Loucy (cell line): ENCODE data around the gene NGLY1.

ENCODE experiments used
- EZH2phosphoT487 ChIP-seq: fragments of 200-600 bp; IDR thresholded peaks from 2 replicates; pipeline ENCODE4 v1.6.1; 2018; ENCODE audit warnings: antibody characterized with exemption, mild to moderate bottlenecking, moderate library complexity, borderline replicate concordance
- TF ChIP-seq, protein P1 (sequence below): fragments of 200-600 bp; sonication (generic); conservative IDR thresholded peaks from 2 replicates; pipeline ENCODE4 v1.5.1; 2014; ENCODE audit warnings: mild to moderate bottlenecking, antibody characterized with exemption, low read length

DNA sequence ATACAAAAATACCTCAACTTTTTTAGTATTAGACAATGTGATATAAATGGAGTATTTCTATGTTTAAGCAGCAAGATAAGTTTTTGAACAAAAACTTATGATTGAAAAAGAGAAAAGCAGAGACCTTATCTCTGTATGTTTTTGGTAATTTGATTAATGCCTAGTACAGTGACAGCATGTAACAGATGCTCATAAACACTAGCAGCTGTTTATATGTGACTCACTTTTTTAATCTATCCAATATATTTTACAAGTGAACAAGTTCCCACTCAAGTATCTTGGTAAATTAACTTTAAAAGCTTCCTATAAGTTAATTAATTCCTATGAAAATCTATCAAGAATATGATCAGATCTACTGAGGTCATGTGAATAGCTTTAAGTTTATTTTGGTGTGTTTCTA lies 55.1 kb downstream of the NGLY1 start:
- no peak for TF ChIP-seq EZH2phosphoT487
- TF ChIP-seq, protein P1, sequence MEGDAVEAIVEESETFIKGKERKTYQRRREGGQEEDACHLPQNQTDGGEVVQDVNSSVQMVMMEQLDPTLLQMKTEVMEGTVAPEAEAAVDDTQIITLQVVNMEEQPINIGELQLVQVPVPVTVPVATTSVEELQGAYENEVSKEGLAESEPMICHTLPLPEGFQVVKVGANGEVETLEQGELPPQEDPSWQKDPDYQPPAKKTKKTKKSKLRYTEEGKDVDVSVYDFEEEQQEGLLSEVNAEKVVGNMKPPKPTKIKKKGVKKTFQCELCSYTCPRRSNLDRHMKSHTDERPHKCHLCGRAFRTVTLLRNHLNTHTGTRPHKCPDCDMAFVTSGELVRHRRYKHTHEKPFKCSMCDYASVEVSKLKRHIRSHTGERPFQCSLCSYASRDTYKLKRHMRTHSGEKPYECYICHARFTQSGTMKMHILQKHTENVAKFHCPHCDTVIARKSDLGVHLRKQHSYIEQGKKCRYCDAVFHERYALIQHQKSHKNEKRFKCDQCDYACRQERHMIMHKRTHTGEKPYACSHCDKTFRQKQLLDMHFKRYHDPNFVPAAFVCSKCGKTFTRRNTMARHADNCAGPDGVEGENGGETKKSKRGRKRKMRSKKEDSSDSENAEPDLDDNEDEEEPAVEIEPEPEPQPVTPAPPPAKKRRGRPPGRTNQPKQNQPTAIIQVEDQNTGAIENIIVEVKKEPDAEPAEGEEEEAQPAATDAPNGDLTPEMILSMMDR, result no peak
